Measurements from ENCODE around the gene SWAP70.
"Not testable (repeated sequence)": the region's sequence is repeated elsewhere in the genome, so short reads cannot be mapped to it uniquely, and the experiment has no call there.

The SWAP70 gene

GRCh38 chr11:9691865-9692264 is 28.0 kb downstream of the SWAP70 start:
- no peak overlapping the region for H3K4me3 ChIP-seq (ENCODE audit: low read length)
- peaks cover 3% of the 10 kb centered on the region for H3K4me1 ChIP-seq (ENCODE audit: control insufficient read depth, insufficient read depth, low read length)
- no peaks in the 10 kb centered on the region for H3K9me3 ChIP-seq (ENCODE audit: control insufficient read depth, insufficient read depth, low read length)
- no peaks in the 10 kb centered on the region for H3K27me3 ChIP-seq (ENCODE audit: control insufficient read depth, insufficient read depth, low read length)
- peaks cover 6% of the 10 kb centered on the region; the same call in 1 of the 2 replicates for H3K36me3 ChIP-seq (ENCODE audit: control insufficient read depth, insufficient read depth, low read length)
- no peak overlapping the region for H3K27ac ChIP-seq (ENCODE audit: low read length)
- DNase-seq (ENCODE audit: low read depth, low spot score) = no peak

- no peaks in the 10 kb centered on the region for H3K9me3 ChIP-seq (ENCODE audit: control insufficient read depth, insufficient read depth, low read length)
- no peak for DNase-seq (ENCODE audit: low read depth, low spot score)
- no peak overlapping the region for H3K27ac ChIP-seq (ENCODE audit: low read length)
- no peak overlapping the region for H3K4me3 ChIP-seq (ENCODE audit: low read length)
- peaks cover 6% of the 10 kb centered on the region; the same call in 1 of the 2 replicates for H3K36me3 ChIP-seq (ENCODE audit: control insufficient read depth, insufficient read depth, low read length)
- no peaks in the 10 kb centered on the region for H3K27me3 ChIP-seq (ENCODE audit: control insufficient read depth, insufficient read depth, low read length)
- peaks cover 3% of the 10 kb centered on the region for H3K4me1 ChIP-seq (ENCODE audit: control insufficient read depth, insufficient read depth, low read length)
- no CpG with 5 or more reads among the region's 2 CpGs for WGBS (ENCODE audit: insufficient coverage, insufficient read length)
Measured at GRCh38 chr11:9692691-9693090, 28.8 kb downstream of the SWAP70 start.

GRCh38 chr11:9693801-9694553 is 30.1 kb downstream of the SWAP70 start:
- Histone ChIP-seq H3K4me1 (ENCODE audit: control insufficient read depth, insufficient read depth, low read length) (peaks cover 1% of the 10 kb centered on the region), H3K27me3 (ENCODE audit: control insufficient read depth, insufficient read depth, low read length) (no peaks in the 10 kb centered on the region), H3K4me3 (ENCODE audit: low read length) (no peak overlapping the region), H3K36me3 (ENCODE audit: control insufficient read depth, insufficient read depth, low read length) (peaks cover 6% of the 10 kb centered on the region; the same call in 1 of the 2 replicates), H3K9me3 (ENCODE audit: control insufficient read depth, insufficient read depth, low read length) (no peaks in the 10 kb centered on the region), H3K27ac (ENCODE audit: low read length) (no peak overlapping the region)
- WGBS (ENCODE audit: insufficient coverage, insufficient read length) = no CpG with 5 or more reads among the region's 2 CpGs
- no peak for DNase-seq (ENCODE audit: low read depth, low spot score)

- not testable (repeated sequence) for H3K27ac ChIP-seq (ENCODE audit: low read length); H3K36me3 ChIP-seq (ENCODE audit: control insufficient read depth, insufficient read depth, low read length); DNase-seq (ENCODE audit: low read depth, low spot score); H3K4me3 ChIP-seq (ENCODE audit: low read length); H3K4me1 ChIP-seq (ENCODE audit: control insufficient read depth, insufficient read depth, low read length); H3K27me3 ChIP-seq (ENCODE audit: control insufficient read depth, insufficient read depth, low read length); H3K9me3 ChIP-seq (ENCODE audit: control insufficient read depth, insufficient read depth, low read length)
- no CpG with 5 or more reads among the region's 8 CpGs for WGBS (ENCODE audit: insufficient coverage, insufficient read length)
Measured at GRCh38 chr11:9695228-9695627, 31.4 kb downstream of the SWAP70 start.

GRCh38 chr11:9697766-9698165 is 33.9 kb downstream of the SWAP70 start:
- Histone ChIP-seq H3K27me3 (ENCODE audit: control insufficient read depth, insufficient read depth, low read length) (no peaks in the 10 kb centered on the region), H3K9me3 (ENCODE audit: control insufficient read depth, insufficient read depth, low read length) (no peaks in the 10 kb centered on the region), H3K27ac (ENCODE audit: low read length) (no peak overlapping the region), H3K36me3 (ENCODE audit: control insufficient read depth, insufficient read depth, low read length) (peaks cover 6% of the 10 kb centered on the region; the same call in 1 of the 2 replicates), H3K4me1 (ENCODE audit: control insufficient read depth, insufficient read depth, low read length) (peaks cover 1% of the 10 kb centered on the region; the same call in 1 of the 2 replicates), H3K4me3 (ENCODE audit: low read length) (no peak overlapping the region)
- no CpG with 5 or more reads among the region's 4 CpGs for WGBS (ENCODE audit: insufficient coverage, insufficient read length)
- DNase-seq (ENCODE audit: low read depth, low spot score) = no peak

GRCh38 chr11:9700105-9700801 is 36.4 kb downstream of the SWAP70 start:
- H3K4me1 ChIP-seq (ENCODE audit: control insufficient read depth, insufficient read depth, low read length) = no peaks in the 10 kb centered on the region
- DNase-seq (ENCODE audit: low read depth, low spot score) = no peak
- no peaks in the 10 kb centered on the region for H3K9me3 ChIP-seq (ENCODE audit: control insufficient read depth, insufficient read depth, low read length)
- no peak overlapping the region for H3K4me3 ChIP-seq (ENCODE audit: low read length)
- H3K27ac ChIP-seq (ENCODE audit: low read length) = no peak overlapping the region
- H3K27me3 ChIP-seq (ENCODE audit: control insufficient read depth, insufficient read depth, low read length) = no peaks in the 10 kb centered on the region
- peaks cover 6% of the 10 kb centered on the region; the same call in 1 of the 2 replicates for H3K36me3 ChIP-seq (ENCODE audit: control insufficient read depth, insufficient read depth, low read length)
- WGBS (ENCODE audit: insufficient coverage, insufficient read length) = no CpG with 5 or more reads among the region's 2 CpGs

GRCh38 chr11:9701799-9702198 is 37.9 kb downstream of the SWAP70 start:
- Histone ChIP-seq H3K27ac (ENCODE audit: low read length) (no peak overlapping the region), H3K36me3 (ENCODE audit: control insufficient read depth, insufficient read depth, low read length) (no peaks in the 10 kb centered on the region), H3K9me3 (ENCODE audit: control insufficient read depth, insufficient read depth, low read length) (no peaks in the 10 kb centered on the region), H3K4me1 (ENCODE audit: control insufficient read depth, insufficient read depth, low read length) (no peaks in the 10 kb centered on the region), H3K4me3 (ENCODE audit: low read length) (no peak overlapping the region), H3K27me3 (ENCODE audit: control insufficient read depth, insufficient read depth, low read length) (no peaks in the 10 kb centered on the region)
- WGBS (ENCODE audit: insufficient coverage, insufficient read length) = no CpG with 5 or more reads among the region's 1 CpG
- DNase-seq (ENCODE audit: low read depth, low spot score) = no peak

GRCh38 chr11:9703280-9703679 is 39.4 kb downstream of the SWAP70 start:
- Histone ChIP-seq H3K9me3 (ENCODE audit: control insufficient read depth, insufficient read depth, low read length) (no peaks in the 10 kb centered on the region), H3K4me1 (ENCODE audit: control insufficient read depth, insufficient read depth, low read length) (no peaks in the 10 kb centered on the region), H3K27me3 (ENCODE audit: control insufficient read depth, insufficient read depth, low read length) (no peaks in the 10 kb centered on the region), H3K36me3 (ENCODE audit: control insufficient read depth, insufficient read depth, low read length) (no peaks in the 10 kb centered on the region), H3K4me3 (ENCODE audit: low read length) (no peak overlapping the region), H3K27ac (ENCODE audit: low read length) (no peak overlapping the region)
- no CpG with 5 or more reads among the region's 6 CpGs for WGBS (ENCODE audit: insufficient coverage, insufficient read length)
- DNase-seq (ENCODE audit: low read depth, low spot score) = no peak

- WGBS (ENCODE audit: insufficient coverage, insufficient read length) = no CpG with 5 or more reads among the region's 1 CpG
- no peaks in the 10 kb centered on the region for H3K9me3 ChIP-seq (ENCODE audit: control insufficient read depth, insufficient read depth, low read length)
- no peak overlapping the region for H3K4me3 ChIP-seq (ENCODE audit: low read length)
- no peaks in the 10 kb centered on the region for H3K4me1 ChIP-seq (ENCODE audit: control insufficient read depth, insufficient read depth, low read length)
- no peaks in the 10 kb centered on the region for H3K27me3 ChIP-seq (ENCODE audit: control insufficient read depth, insufficient read depth, low read length)
- H3K36me3 ChIP-seq (ENCODE audit: control insufficient read depth, insufficient read depth, low read length) = no peaks in the 10 kb centered on the region
- H3K27ac ChIP-seq (ENCODE audit: low read length) = no peak overlapping the region
- DNase-seq (ENCODE audit: low read depth, low spot score) = no peak
Measured at GRCh38 chr11:9704037-9704436, 40.2 kb downstream of the SWAP70 start.

GRCh38 chr11:9704620-9705019 is 40.7 kb downstream of the SWAP70 start:
- Histone ChIP-seq H3K36me3 (ENCODE audit: control insufficient read depth, insufficient read depth, low read length) (no peaks in the 10 kb centered on the region), H3K27ac (ENCODE audit: low read length) (no peak overlapping the region), H3K4me3 (ENCODE audit: low read length) (no peak overlapping the region), H3K27me3 (ENCODE audit: control insufficient read depth, insufficient read depth, low read length) (no peaks in the 10 kb centered on the region), H3K4me1 (ENCODE audit: control insufficient read depth, insufficient read depth, low read length) (no peaks in the 10 kb centered on the region), H3K9me3 (ENCODE audit: control insufficient read depth, insufficient read depth, low read length) (no peaks in the 10 kb centered on the region)
- no CpG with 5 or more reads among the region's 4 CpGs for WGBS (ENCODE audit: insufficient coverage, insufficient read length)
- DNase-seq (ENCODE audit: low read depth, low spot score) = no peak

GRCh38 chr11:9705361-9705760 is 41.5 kb downstream of the SWAP70 start:
- not testable (repeated sequence) for H3K4me3 ChIP-seq (ENCODE audit: low read length); H3K36me3 ChIP-seq (ENCODE audit: control insufficient read depth, insufficient read depth, low read length); DNase-seq (ENCODE audit: low read depth, low spot score); H3K27ac ChIP-seq (ENCODE audit: low read length); H3K27me3 ChIP-seq (ENCODE audit: control insufficient read depth, insufficient read depth, low read length); H3K4me1 ChIP-seq (ENCODE audit: control insufficient read depth, insufficient read depth, low read length); H3K9me3 ChIP-seq (ENCODE audit: control insufficient read depth, insufficient read depth, low read length)
